Small intestine (tissue), 7 donors: ENCODE data around the gene COIL. TPM values are rescaled to one million over a fixed set of nuclear protein-coding genes. Genes with fewer than 3 reads are reported as not detected.

Experiments
- DNase-seq, 2 donors: peaks; one replicate each; pipeline versions ENCODE4 v3.0.0 to v3.0.0-alpha.2; 2013
- FAIRE-seq: peaks from 2 replicates; lab custom pipeline; 2012; peaks lifted over from hg19 to GRCh38; lab: Jason Lieb, UNC
- H3K27ac ChIP-seq, 3 donors: one replicate each; pipeline ENCODE4 v1.5.1; 2013; ENCODE audit warnings: low read length in 2 of 3, mild to moderate bottlenecking in 2 of 3, control low read depth in 1 of 3, inconsistent platforms in 1 of 3, low read depth in 1 of 3, moderate library complexity in 1 of 3
- H3K27me3 ChIP-seq, 3 donors: one replicate each; pipeline ENCODE4 v1.6.1; 2013; ENCODE audit warnings: low read length in 3 of 3, inconsistent platforms in 1 of 3; ENCODE audit not compliant: control insufficient read depth in 3 of 3, insufficient read depth in 3 of 3
- H3K36me3 ChIP-seq, 3 donors: one replicate each; pipeline ENCODE4 v1.6.1; 2013; ENCODE audit warnings: low read length in 3 of 3, inconsistent platforms in 1 of 3, low read depth in 1 of 3, mild to moderate bottlenecking in 1 of 3, moderate library complexity in 1 of 3; ENCODE audit not compliant: control insufficient read depth in 3 of 3, insufficient read depth in 2 of 3
- H3K4me1 ChIP-seq, 3 donors: one replicate each; pipeline ENCODE4 v1.6.1; 2013; ENCODE audit warnings: low read length in 2 of 3, inconsistent platforms in 1 of 3, low read depth in 1 of 3, mild to moderate bottlenecking in 1 of 3, moderate library complexity in 1 of 3; ENCODE audit not compliant: control insufficient read depth in 3 of 3, insufficient read depth in 2 of 3
- H3K4me3 ChIP-seq, 3 donors: one replicate each; pipeline ENCODE4 v1.5.1; 2013; ENCODE audit warnings: low read length in 3 of 3, control low read depth in 1 of 3, inconsistent platforms in 1 of 3, low read depth in 1 of 3, mild to moderate bottlenecking in 1 of 3, moderate library complexity in 1 of 3
- H3K9me3 ChIP-seq, 2 donors: one replicate each; pipeline ENCODE4 v1.6.1; 2013; ENCODE audit warnings: low read depth in 1 of 2, low read length in 1 of 2; ENCODE audit not compliant: control insufficient read depth in 2 of 2, insufficient read depth in 1 of 2
- whole genome bisulfite sequencing, 3 donors: extraction: QIAGEN DNeasy Blood & Tissue Kit; methylation state at CpG; one replicate each; pipeline ENCODE4 v1.1.7; 2013; 5-methylcytosine and 5-hydroxymethylcytosine counted together
- polyA plus RNA-seq, 4 donors: library from polyadenylated mRNA; stranded (reverse) in 3 of 4; unstranded in 1 of 4; fragments of 200-250 nt in 3 of 4; fragments of 120-200 nt in 1 of 4; gene quantifications; one replicate each; pipeline versions ENCODE4 v1.2.1 to v1.2.3, GENCODE V29; 2013
- donor health status: healthy with polysubstance abuse.
- donor health status: control.
- donor health status: control.
- donor health status: Bipolar disorder and iron deficiency.
- donor health status: healthy.

COIL gene
- polyA plus RNA-seq, 4 donors = 8.4 to 20.4 (median 10.9) TPM

GRCh38 chr17:56908001-56908542, 52.8 kb downstream of the COIL start:
- peak in 1 of 2 donors; percentile 56 for DNase-seq
- peaks cover 7 to 51% (median 27%) of the 10 kb centered on the region in 3 donors for H3K36me3 ChIP-seq
- no peaks in the 10 kb centered on the region for H3K27me3 ChIP-seq
- no peaks in the 10 kb centered on the region for H3K9me3 ChIP-seq
- H3K4me1 ChIP-seq = peaks cover 5 to 13% (median 12%) of the 10 kb centered on the region in 3 donors
- H3K27ac ChIP-seq = peak overlapping the region in 1 of 3 donors; percentile 40
- WGBS, 3 donors = 58 to 66% (median 59%) methylated on average over 9 of the region's 9 CpGs
- FAIRE-seq = no peak
- no peak overlapping the region for H3K4me3 ChIP-seq

DNA sequence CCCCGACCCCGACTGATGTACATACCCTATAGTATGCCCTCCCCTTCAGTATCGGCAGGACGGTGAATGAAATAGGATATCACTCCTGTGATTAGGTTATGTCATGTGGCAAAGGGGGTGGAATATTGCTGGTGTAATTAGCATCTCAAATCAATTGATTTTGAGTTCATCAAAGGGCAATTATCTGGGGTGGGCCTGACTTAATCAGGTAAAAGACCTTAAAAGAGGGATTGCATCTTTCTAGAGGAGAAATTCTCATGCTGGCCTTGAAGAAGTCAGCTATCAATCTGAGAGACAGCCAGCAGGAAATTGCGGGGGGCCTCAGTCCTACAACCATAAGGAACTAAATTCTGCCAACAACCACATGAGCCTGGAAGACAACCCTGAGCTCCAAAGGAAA, 57.3 kb downstream of the COIL start:
- Histone ChIP-seq H3K4me3 (no peak overlapping the region), H3K9me3 (no peaks in the 10 kb centered on the region), H3K36me3 (peaks cover 34 to 77% (median 50%) of the 10 kb centered on the region in 3 donors), H3K27ac (no peak overlapping the region), H3K27me3 (no peaks in the 10 kb centered on the region), H3K4me1 (peaks cover 0 to 1% (median under 1%) of the 10 kb centered on the region in 3 donors)
- 88 to 98% (median 96%) methylated on average over 5 of the region's 5 CpGs for WGBS, 3 donors
- no peak for DNase-seq
- FAIRE-seq = no peak

GRCh38 chr17:56902348-56902747, 58.5 kb downstream of the COIL start:
- DNase-seq = no peak
- FAIRE-seq = no peak
- Histone ChIP-seq H3K4me3 (no peak overlapping the region), H3K36me3 (peaks cover 42 to 77% (median 45%) of the 10 kb centered on the region in 3 donors), H3K27me3 (no peaks in the 10 kb centered on the region), H3K4me1 (no peaks in the 10 kb centered on the region), H3K27ac (no peak overlapping the region), H3K9me3 (no peaks in the 10 kb centered on the region)
- 93 to 100% (median 96%) methylated on average over 4 of the region's 4 CpGs for WGBS, 3 donors

- peaks cover 46 to 92% (median 47%) of the 10 kb centered on the region in 3 donors for H3K36me3 ChIP-seq
- no peak overlapping the region for H3K27ac ChIP-seq
- 93 to 97% (median 95%) methylated on average over 7 of the region's 7 CpGs for WGBS, 3 donors
- no peaks in the 10 kb centered on the region for H3K4me1 ChIP-seq
- FAIRE-seq (no peak), DNase-seq (no peak)
- no peaks in the 10 kb centered on the region for H3K9me3 ChIP-seq
- no peaks in the 10 kb centered on the region for H3K27me3 ChIP-seq
- no peak overlapping the region for H3K4me3 ChIP-seq
Measured at GRCh38 chr17:56899403-56899802, 61.4 kb downstream of the COIL start.

GRCh38 chr17:56898874-56899273, 62.0 kb downstream of the COIL start:
- Histone ChIP-seq H3K27me3 (no peaks in the 10 kb centered on the region), H3K4me3 (no peak overlapping the region), H3K4me1 (no peaks in the 10 kb centered on the region), H3K27ac (no peak overlapping the region), H3K9me3 (no peaks in the 10 kb centered on the region), H3K36me3 (peaks cover 46 to 91% (median 48%) of the 10 kb centered on the region in 3 donors)
- DNase-seq = no peak
- WGBS, 3 donors = 62 to 75% (median 71%) methylated on average over 9 of the region's 9 CpGs
- FAIRE-seq = no peak

GRCh38 chr17:56897646-56898424, 63.0 kb downstream of the COIL start:
- Histone ChIP-seq H3K36me3 (peaks cover 47 to 92% (median 48%) of the 10 kb centered on the region in 3 donors), H3K4me1 (no peaks in the 10 kb centered on the region), H3K4me3 (no peak overlapping the region), H3K27ac (peak overlapping the region in 1 of 3 donors; percentile 53), H3K9me3 (no peaks in the 10 kb centered on the region), H3K27me3 (no peaks in the 10 kb centered on the region)
- WGBS, 3 donors = 75 to 87% (median 77%) methylated on average over 14 of the region's 14 CpGs
- FAIRE-seq = no peak
- DNase-seq = peak in 1 of 2 donors; percentile 52

DNA sequence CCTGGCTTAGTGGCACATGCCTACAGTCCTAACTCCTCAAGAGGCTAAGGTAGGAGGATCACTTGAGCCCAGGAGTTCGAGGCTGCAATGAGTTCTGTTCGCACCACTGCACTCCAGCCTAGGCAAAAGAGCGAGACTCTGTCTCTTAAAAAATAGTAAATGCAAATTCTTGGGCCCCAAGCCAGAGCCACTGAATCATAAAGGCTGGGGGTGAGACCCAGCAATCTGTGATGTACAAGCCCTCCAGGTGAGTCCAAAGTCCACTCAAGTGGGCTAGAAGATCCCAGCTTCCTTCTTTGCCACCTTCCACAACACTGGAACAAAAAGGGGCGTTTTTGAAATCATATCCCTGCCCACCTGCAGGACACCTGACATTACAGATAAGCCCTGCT, 63.9 kb downstream of the COIL start:
- DNase-seq = peak; percentile 39 to 64

GRCh38 chr17:56896217-56896967, 64.5 kb downstream of the COIL start:
- Histone ChIP-seq H3K36me3 (peaks cover 43 to 88% (median 52%) of the 10 kb centered on the region in 3 donors), H3K27ac (peak overlapping the region in 1 of 3 donors; percentile 53), H3K4me1 (no peaks in the 10 kb centered on the region), H3K27me3 (no peaks in the 10 kb centered on the region), H3K4me3 (no peak overlapping the region), H3K9me3 (no peaks in the 10 kb centered on the region)
- FAIRE-seq (no peak), DNase-seq (no peak)
- WGBS, 3 donors = 70 to 76% (median 71%) methylated on average over 3 of the region's 3 CpGs

More for the DNA sequence above, 63.9 kb downstream of the COIL start:
- no peaks in the 10 kb centered on the region for H3K4me1 ChIP-seq
- WGBS, 3 donors = 36 to 68% (median 51%) methylated on average over 4 of the region's 4 CpGs
- no peak for FAIRE-seq
- no peaks in the 10 kb centered on the region for H3K27me3 ChIP-seq
- peak overlapping the region in 1 of 3 donors; percentile 53 for H3K27ac ChIP-seq
- peaks cover 42 to 88% (median 47%) of the 10 kb centered on the region in 3 donors for H3K36me3 ChIP-seq
- H3K9me3 ChIP-seq = no peaks in the 10 kb centered on the region
- H3K4me3 ChIP-seq = no peak overlapping the region
